Middle frontal gyrus (tissue), 1 donor: ENCODE measurements around the gene ZNF492.

Source experiments
- DNase-seq: peaks from one replicate; pipeline ENCODE4 v3.0.0-alpha.2; 2015; ENCODE audit warnings: low spot score; ENCODE audit errors: extremely low spot score

ZNF492 gene

GRCh38 chr19:22633706-22634449, at the start of gene ZNF492:
Gene ZNF492 (plus strand): TSS chr19:22634324. CDS start chr19:22653400, 19,076 bp downstream.
- peak; percentile 63 for DNase-seq

GRCh38 chr19:22595422-22595821, 38.7 kb upstream of the ZNF492 start:
- DNase-seq: no peak

- DNase-seq: no peak
Observed at GRCh38 chr19:22595918-22596341, 38.2 kb upstream of the ZNF492 start.

- DNase-seq: no peak
Observed at GRCh38 chr19:22600690-22601648, 33.2 kb upstream of the ZNF492 start.

GRCh38 chr19:22601906-22602630, 32.1 kb upstream of the ZNF492 start:
- DNase-seq: no peak

GRCh38 chr19:22602631-22603272, 31.4 kb upstream of the ZNF492 start:
- DNase-seq: no peak

GRCh38 chr19:22603518-22604440, 30.3 kb upstream of the ZNF492 start:
- no peak for DNase-seq

- no peak for DNase-seq
Observed at GRCh38 chr19:22604571-22605274, 29.4 kb upstream of the ZNF492 start.

- no peak for DNase-seq
Observed at GRCh38 chr19:22605275-22606211, 28.6 kb upstream of the ZNF492 start.

GRCh38 chr19:22606212-22606553, 27.9 kb upstream of the ZNF492 start:
- DNase-seq: no peak

GRCh38 chr19:22606954-22607652, 27.0 kb upstream of the ZNF492 start:
- no peak for DNase-seq

GRCh38 chr19:22607653-22608430, 26.3 kb upstream of the ZNF492 start:
- DNase-seq: no peak

GRCh38 chr19:22608441-22608840, 25.7 kb upstream of the ZNF492 start:
- no peak for DNase-seq

- DNase-seq: no peak
Observed at GRCh38 chr19:22609630-22610029, 24.5 kb upstream of the ZNF492 start.

- DNase-seq: no peak
Observed at GRCh38 chr19:22610121-22610520, 24.0 kb upstream of the ZNF492 start.

- DNase-seq: no peak
Observed at GRCh38 chr19:22612316-22612715, 21.8 kb upstream of the ZNF492 start.

- DNase-seq: no peak
Observed at GRCh38 chr19:22616659-22617058, 17.5 kb upstream of the ZNF492 start.
